HepG2 (cell line): ENCODE data around the gene ZBTB48. TPM values are rescaled to one million over a fixed set of nuclear protein-coding genes. Genes with fewer than 3 reads are reported as not detected.

Experiments
- ADNP ChIP-seq: sonication (generic); formaldehyde crosslinking; IDR thresholded peaks from 2 replicates; pipeline ENCODE4 v1.4.0; 2020; ENCODE audit warnings: missing genetic modification reagents
- AKAP8 ChIP-seq: sonication (generic); formaldehyde crosslinking; IDR thresholded peaks from 2 replicates; pipeline ENCODE4 v1.5.1; 2020; ENCODE audit warnings: mild to moderate bottlenecking, missing genetic modification reagents
- GFI1 ChIP-seq: sonication (generic); formaldehyde crosslinking; IDR thresholded peaks from 2 replicates; pipeline ENCODE4 v1.5.0; 2020; ENCODE audit warnings: missing genetic modification reagents, mild to moderate bottlenecking, borderline replicate concordance
- ISX ChIP-seq: sonication (generic); formaldehyde crosslinking; conservative IDR thresholded peaks from 2 replicates; pipeline ENCODE4 v1.5.0; 2020; ENCODE audit warnings: missing genetic modification reagents
- PCBP1 ChIP-seq: fragments of 200-400 bp; formaldehyde crosslinking; IDR thresholded peaks from 2 replicates; pipeline ENCODE4 v1.6.1; 2017; ENCODE audit warnings: mild to moderate bottlenecking, low read depth, low read length, borderline replicate concordance
- ZFP62 ChIP-seq: sonication (generic); formaldehyde crosslinking; IDR thresholded peaks from 2 replicates; pipeline ENCODE4 v1.4.0; 2020; ENCODE audit warnings: missing genetic modification reagents
- ZNF205 ChIP-seq: IDR thresholded peaks from 2 replicates; pipeline ENCODE4 v1.6.1; 2018; ENCODE audit warnings: missing biosample characterization, missing genetic modification reagents
- ZNF326 ChIP-seq: sonication (generic); formaldehyde crosslinking; IDR thresholded peaks from 2 replicates; pipeline ENCODE4 v1.4.0; 2020; ENCODE audit warnings: missing genetic modification reagents, borderline replicate concordance
- ZNF737 ChIP-seq: sonication (generic); formaldehyde crosslinking; IDR thresholded peaks from 2 replicates; pipeline ENCODE4 v1.5.0; 2020; ENCODE audit warnings: missing genetic modification reagents, mild to moderate bottlenecking, borderline replicate concordance
- polyA plus RNA-seq, 8 experiments: library from polyadenylated mRNA; depleted of rRNA in 3 of 8; stranded (reverse) in 7 of 8; unstranded in 1 of 8; fragments of >200 nt; fragmentation: Illumina TruSeq in 4 of 8; extraction: Trizol in 4 of 8; gene quantifications; 2 replicates each; pipeline versions ENCODE4 v1.2.1 to v1.2.3, GENCODE V29; 2011 to 2016; ENCODE audit warnings: low read depth in 4 of 8, missing spikeins in 1 of 8, mixed read lengths in 1 of 8; ENCODE audit not compliant: insufficient read depth in 1 of 8
- total RNA-seq, 5 experiments: library from RNA; depleted of rRNA; stranded (reverse); fragments of >200 nt; fragmentation: Illumina TruSeq; extraction: Trizol; gene quantifications; 2 replicates each; pipeline ENCODE4 v1.2.3, GENCODE V29; 2016; ENCODE audit warnings: low read depth in 1 of 5
- TF ChIP-seq, protein P1 (sequence below), 2 experiments: fragments of 450-650 bp in 1 of 2; sonication (generic) in 1 of 2; formaldehyde crosslinking in 1 of 2; IDR thresholded peaks; 2 replicates each; pipeline versions ENCODE4 v1.6.1 to v1.8.0; 2016 to 2022; ENCODE audit warnings: antibody characterized with exemption in 1 of 2, mild to moderate bottlenecking in 1 of 2, missing genetic modification reagents in 1 of 2
- TF ChIP-seq, protein P2 (sequence below): sonication (generic); formaldehyde crosslinking; IDR thresholded peaks from 2 replicates; pipeline ENCODE4 v1.5.0; 2020; ENCODE audit warnings: missing genetic modification reagents
- TF ChIP-seq, protein P3 (sequence below): sonication (generic); formaldehyde crosslinking; IDR thresholded peaks from 2 replicates; pipeline ENCODE4 v1.4.0; 2020; ENCODE audit warnings: mild to moderate bottlenecking, missing genetic modification reagents
- TF ChIP-seq, protein P4 (sequence below): IDR thresholded peaks from 2 replicates; pipeline ENCODE4 v1.6.1; 2016
- TF ChIP-seq, protein P5 (sequence below): sonication (generic); formaldehyde crosslinking; IDR thresholded peaks from 2 replicates; pipeline ENCODE4 v1.5.1; 2020; ENCODE audit warnings: mild to moderate bottlenecking, missing genetic modification reagents, moderate library complexity

ZBTB48 gene
- total and polyA plus RNA-seq, 2 of the 13 experiments (the other 11 are each of a cell fraction or from before 2014, with no cell fraction given), result 13.0 to 17.1 TPM

DNA sequence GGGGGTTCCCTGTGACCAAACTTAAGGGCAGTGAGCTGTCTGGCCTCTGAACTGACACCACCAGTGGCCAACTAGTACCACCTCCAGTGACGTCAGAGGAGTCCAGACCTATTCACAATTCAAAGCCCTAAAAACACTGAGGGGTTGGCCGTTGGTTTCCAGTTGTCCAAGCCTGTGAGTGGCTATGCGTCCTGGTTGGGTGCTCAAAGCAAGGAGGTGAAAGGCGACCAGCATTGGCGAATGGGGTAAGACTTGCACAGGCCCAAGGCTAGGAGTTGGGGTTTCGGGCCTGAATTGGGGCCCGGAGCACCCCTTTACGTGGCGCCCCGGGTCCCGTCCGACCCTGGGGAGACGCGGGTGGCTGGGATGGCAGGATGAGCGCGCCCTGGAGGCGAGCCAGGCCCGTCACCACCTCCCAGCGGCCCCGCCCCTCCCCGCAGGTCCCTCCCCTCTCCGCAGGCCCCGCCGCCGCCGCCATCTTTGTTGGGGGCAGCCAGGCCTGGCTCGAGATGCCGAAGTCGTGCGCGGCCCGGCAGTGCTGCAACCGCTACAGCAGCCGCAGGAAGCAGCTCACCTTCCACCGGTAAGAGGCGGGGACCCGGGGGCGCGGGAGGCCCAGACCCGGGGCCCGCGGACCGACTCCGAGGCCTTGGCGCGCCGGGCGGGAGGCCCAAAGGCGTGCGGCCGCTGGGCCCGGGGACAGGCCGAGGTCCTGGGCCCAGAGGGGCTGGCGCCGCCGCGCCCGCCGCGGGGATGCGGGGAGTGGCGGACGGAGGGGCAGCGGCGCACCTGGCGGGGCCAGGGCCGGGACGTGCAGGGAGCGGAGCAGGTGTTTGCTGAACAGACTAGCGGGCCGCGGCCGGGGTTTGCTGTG lies 45.2 kb downstream of the ZBTB48 start, which contains the start of gene THAP3 (continued):
- TF ChIP-seq, protein P1, sequence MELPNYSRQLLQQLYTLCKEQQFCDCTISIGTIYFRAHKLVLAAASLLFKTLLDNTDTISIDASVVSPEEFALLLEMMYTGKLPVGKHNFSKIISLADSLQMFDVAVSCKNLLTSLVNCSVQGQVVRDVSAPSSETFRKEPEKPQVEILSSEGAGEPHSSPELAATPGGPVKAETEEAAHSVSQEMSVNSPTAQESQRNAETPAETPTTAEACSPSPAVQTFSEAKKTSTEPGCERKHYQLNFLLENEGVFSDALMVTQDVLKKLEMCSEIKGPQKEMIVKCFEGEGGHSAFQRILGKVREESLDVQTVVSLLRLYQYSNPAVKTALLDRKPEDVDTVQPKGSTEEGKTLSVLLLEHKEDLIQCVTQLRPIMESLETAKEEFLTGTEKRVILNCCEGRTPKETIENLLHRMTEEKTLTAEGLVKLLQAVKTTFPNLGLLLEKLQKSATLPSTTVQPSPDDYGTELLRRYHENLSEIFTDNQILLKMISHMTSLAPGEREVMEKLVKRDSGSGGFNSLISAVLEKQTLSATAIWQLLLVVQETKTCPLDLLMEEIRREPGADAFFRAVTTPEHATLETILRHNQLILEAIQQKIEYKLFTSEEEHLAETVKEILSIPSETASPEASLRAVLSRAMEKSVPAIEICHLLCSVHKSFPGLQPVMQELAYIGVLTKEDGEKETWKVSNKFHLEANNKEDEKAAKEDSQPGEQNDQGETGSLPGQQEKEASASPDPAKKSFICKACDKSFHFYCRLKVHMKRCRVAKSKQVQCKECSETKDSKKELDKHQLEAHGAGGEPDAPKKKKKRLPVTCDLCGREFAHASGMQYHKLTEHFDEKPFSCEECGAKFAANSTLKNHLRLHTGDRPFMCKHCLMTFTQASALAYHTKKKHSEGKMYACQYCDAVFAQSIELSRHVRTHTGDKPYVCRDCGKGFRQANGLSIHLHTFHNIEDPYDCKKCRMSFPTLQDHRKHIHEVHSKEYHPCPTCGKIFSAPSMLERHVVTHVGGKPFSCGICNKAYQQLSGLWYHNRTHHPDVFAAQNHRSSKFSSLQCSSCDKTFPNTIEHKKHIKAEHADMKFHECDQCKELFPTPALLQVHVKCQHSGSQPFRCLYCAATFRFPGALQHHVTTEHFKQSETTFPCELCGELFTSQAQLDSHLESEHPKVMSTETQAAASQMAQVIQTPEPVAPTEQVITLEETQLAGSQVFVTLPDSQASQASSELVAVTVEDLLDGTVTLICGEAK (IDR thresholded peaks at IDR 0.05), result no peak
- TF ChIP-seq, protein P1 (CRISPR knock-in tag; IDR thresholded peaks at IDR 0.05), result no peak; the same call in 1 of the 2 replicates
- no peak for TF ChIP-seq ZNF205
- no peak for TF ChIP-seq AKAP8 (CRISPR knock-in tag)
- no peak for TF ChIP-seq GFI1 (CRISPR knock-in tag)
- no peak for TF ChIP-seq ZFP62
- TF ChIP-seq, protein P2, sequence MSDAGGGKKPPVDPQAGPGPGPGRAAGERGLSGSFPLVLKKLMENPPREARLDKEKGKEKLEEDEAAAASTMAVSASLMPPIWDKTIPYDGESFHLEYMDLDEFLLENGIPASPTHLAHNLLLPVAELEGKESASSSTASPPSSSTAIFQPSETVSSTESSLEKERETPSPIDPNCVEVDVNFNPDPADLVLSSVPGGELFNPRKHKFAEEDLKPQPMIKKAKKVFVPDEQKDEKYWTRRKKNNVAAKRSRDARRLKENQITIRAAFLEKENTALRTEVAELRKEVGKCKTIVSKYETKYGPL (CRISPR knock-in tag), result no peak
- TF ChIP-seq ZNF326 (CRISPR knock-in tag), result no peak
- TF ChIP-seq, protein P3, sequence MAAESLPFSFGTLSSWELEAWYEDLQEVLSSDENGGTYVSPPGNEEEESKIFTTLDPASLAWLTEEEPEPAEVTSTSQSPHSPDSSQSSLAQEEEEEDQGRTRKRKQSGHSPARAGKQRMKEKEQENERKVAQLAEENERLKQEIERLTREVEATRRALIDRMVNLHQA (CRISPR knock-in tag), result no peak
- peak; percentile 88; the same call in 1 of the 2 replicates for TF ChIP-seq ZNF737 (CRISPR knock-in tag)
- TF ChIP-seq ADNP (CRISPR knock-in tag), result no peak
- TF ChIP-seq ISX (CRISPR knock-in tag), result no peak
- TF ChIP-seq, protein P4, sequence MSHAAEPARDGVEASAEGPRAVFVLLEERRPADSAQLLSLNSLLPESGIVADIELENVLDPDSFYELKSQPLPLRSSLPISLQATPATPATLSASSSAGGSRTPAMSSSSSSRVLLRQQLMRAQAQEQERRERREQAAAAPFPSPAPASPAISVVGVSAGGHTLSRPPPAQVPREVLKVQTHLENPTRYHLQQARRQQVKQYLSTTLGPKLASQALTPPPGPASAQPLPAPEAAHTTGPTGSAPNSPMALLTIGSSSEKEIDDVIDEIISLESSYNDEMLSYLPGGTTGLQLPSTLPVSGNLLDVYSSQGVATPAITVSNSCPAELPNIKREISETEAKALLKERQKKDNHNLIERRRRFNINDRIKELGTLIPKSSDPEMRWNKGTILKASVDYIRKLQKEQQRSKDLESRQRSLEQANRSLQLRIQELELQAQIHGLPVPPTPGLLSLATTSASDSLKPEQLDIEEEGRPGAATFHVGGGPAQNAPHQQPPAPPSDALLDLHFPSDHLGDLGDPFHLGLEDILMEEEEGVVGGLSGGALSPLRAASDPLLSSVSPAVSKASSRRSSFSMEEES, result no peak
- TF ChIP-seq PCBP1, result no peak
- TF ChIP-seq, protein P5, sequence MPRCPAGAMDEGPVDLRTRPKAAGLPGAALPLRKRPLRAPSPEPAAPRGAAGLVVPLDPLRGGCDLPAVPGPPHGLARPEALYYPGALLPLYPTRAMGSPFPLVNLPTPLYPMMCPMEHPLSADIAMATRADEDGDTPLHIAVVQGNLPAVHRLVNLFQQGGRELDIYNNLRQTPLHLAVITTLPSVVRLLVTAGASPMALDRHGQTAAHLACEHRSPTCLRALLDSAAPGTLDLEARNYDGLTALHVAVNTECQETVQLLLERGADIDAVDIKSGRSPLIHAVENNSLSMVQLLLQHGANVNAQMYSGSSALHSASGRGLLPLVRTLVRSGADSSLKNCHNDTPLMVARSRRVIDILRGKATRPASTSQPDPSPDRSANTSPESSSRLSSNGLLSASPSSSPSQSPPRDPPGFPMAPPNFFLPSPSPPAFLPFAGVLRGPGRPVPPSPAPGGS (CRISPR knock-in tag), result 0 out of 2 replicates have a peak, but pooled peaks have one; percentile 4
